NCI-H2227 treated with DMSO at 0.1 percent for 48 hours (cell line): ENCODE measurements around the gene APOO.
A peak's percentile ranks its signal among the peaks of the same experiment; 100 is the strongest.
"Not testable (repeated sequence)": the region's sequence is repeated elsewhere in the genome, so short reads cannot be mapped to it uniquely, and the experiment has no call there.

Source experiments
- DNase-seq: peaks from one replicate; lab custom pipeline; 2025; lab: John Stamatoyannopoulos, UW

The APOO gene

GRCh38 chrX:23902419-23902818 is 5.3 kb downstream of the APOO start:
- peak; percentile 77 for DNase-seq

- peak; percentile 53 for DNase-seq
These were observed 5.9 kb downstream of the APOO start for GRCh38 chrX:23901805-23902204.

- no peak for DNase-seq
These were observed 6.7 kb downstream of the APOO start for GRCh38 chrX:23901060-23901459.

- DNase-seq, result no peak
These were observed 7.4 kb downstream of the APOO start for GRCh38 chrX:23900220-23900797.

- no peak for DNase-seq
These were observed 9.3 kb downstream of the APOO start for GRCh38 chrX:23898412-23898959.

- no peak for DNase-seq
These were observed 10.8 kb downstream of the APOO start for GRCh38 chrX:23896981-23897380.

GRCh38 chrX:23896539-23896938 is 11.2 kb downstream of the APOO start:
- not testable (repeated sequence) for DNase-seq

- DNase-seq, result not testable (repeated sequence)
These were observed 12.7 kb downstream of the APOO start for GRCh38 chrX:23894993-23895392.

GRCh38 chrX:23890933-23891332 is 16.8 kb downstream of the APOO start:
- DNase-seq, result no peak

- no peak for DNase-seq
These were observed 18.7 kb downstream of the APOO start for GRCh38 chrX:23888887-23889501.

GRCh38 chrX:23887918-23888317 is 19.8 kb downstream of the APOO start:
- DNase-seq, result no peak

GRCh38 chrX:23887451-23887850 is 20.3 kb downstream of the APOO start:
- no peak for DNase-seq

- DNase-seq, result no peak
These were observed 21.9 kb downstream of the APOO start for GRCh38 chrX:23885803-23886202.

- no peak for DNase-seq
These were observed 23.2 kb downstream of the APOO start for GRCh38 chrX:23884427-23885024.

- DNase-seq, result no peak
These were observed 23.9 kb downstream of the APOO start for GRCh38 chrX:23883737-23884354.

GRCh38 chrX:23879380-23880090 is 28.2 kb downstream of the APOO start:
- no peak for DNase-seq

GRCh38 chrX:23871905-23872546 is 35.7 kb downstream of the APOO start:
- no peak for DNase-seq

- DNase-seq, result no peak
These were observed 37.7 kb downstream of the APOO start for GRCh38 chrX:23870041-23870440.

GRCh38 chrX:23864742-23865326 is 42.9 kb downstream of the APOO start:
- peak; percentile 52 for DNase-seq

GRCh38 chrX:23861952-23862351 is 45.8 kb downstream of the APOO start:
- DNase-seq, result not testable (repeated sequence)

- no peak for DNase-seq
These were observed 46.4 kb downstream of the APOO start for GRCh38 chrX:23861215-23861896.
